PC-3 (cell line): Measurements from ENCODE around the gene MAGI2. TPM values are rescaled to one million over a fixed set of nuclear protein-coding genes. Genes with fewer than 3 reads are reported as not detected.

Source experiments
- ATAC-seq: fragments of 200-7000 bp; cut with Tn5 transposase; 2 replicates; pipeline ENCODE4 v1.9.1; 2020; ENCODE audit warnings: mild to moderate bottlenecking, moderate library complexity
- BruUV-seq: library from RNA; stranded (reverse); fragments of 400-500 nt; replicated peaks from 2 replicates; lab custom pipeline; 2021; lab: Mats Ljungman, UMichigan
- CTCF ChIA-PET: fragments of 300-600 bp; sonication (Branson Sonifier 250); formaldehyde crosslinking; loops from one replicate; lab custom pipeline; 2022; ENCODE audit warnings: antibody characterized with exemption; lab: Charles Lee
- POLR2A ChIA-PET: fragments of 300-600 bp; sonication (Branson Sonifier 250); formaldehyde crosslinking; loops from one replicate; lab custom pipeline; 2022; ENCODE audit warnings: antibody characterized with exemption; ENCODE audit not compliant: unreplicated experiment; lab: Charles Lee
- DNase-seq: peaks from one replicate; pipeline ENCODE4 v3.0.0-alpha.2; 2015
- H2AFZ ChIP-seq: fragments of 300-600 bp; sonication (generic); 2 replicates; pipeline ENCODE4 v1.6.0; 2016; ENCODE audit warnings: antibody characterized with exemption, low read length
- H3F3A ChIP-seq: fragments of 300-600 bp; sonication (generic); one replicate; pipeline ENCODE4 v1.6.0; 2017; ENCODE audit warnings: antibody characterized with exemption, low read length, control low read depth, mild to moderate bottlenecking; ENCODE audit not compliant: unreplicated experiment
- H3K27ac ChIP-seq: fragments of 300-600 bp; sonication (generic); 2 replicates; pipeline ENCODE4 v1.5.1; 2016; ENCODE audit warnings: mild to moderate bottlenecking, low read length
- H3K27me3 ChIP-seq: fragments of 300-600 bp; sonication (generic); 2 replicates; pipeline ENCODE4 v1.6.1; 2016; ENCODE audit warnings: low read length, mixed read lengths
- H3K36me3 ChIP-seq: fragments of 300-600 bp; sonication (generic); 2 replicates; pipeline ENCODE4 v1.6.1; 2016; ENCODE audit warnings: low read depth, mixed run types, low read length, mixed read lengths
- H3K4me1 ChIP-seq: fragments of 300-600 bp; sonication (generic); 2 replicates; pipeline ENCODE4 v1.5.1; 2016; ENCODE audit warnings: low read length; ENCODE audit not compliant: insufficient read depth
- H3K4me2 ChIP-seq: fragments of 300-600 bp; sonication (generic); 2 replicates; pipeline ENCODE4 v1.6.0; 2016; ENCODE audit warnings: low read length
- H3K4me3 ChIP-seq: fragments of 300-600 bp; sonication (generic); 2 replicates; pipeline ENCODE4 v1.5.1; 2016; ENCODE audit warnings: mild to moderate bottlenecking, low read length, mixed read lengths
- H3K79me2 ChIP-seq: fragments of 300-600 bp; sonication (generic); 2 replicates; pipeline ENCODE4 v1.6.1; 2017; ENCODE audit warnings: low read length, mixed read lengths
- H3K9ac ChIP-seq: fragments of 300-600 bp; sonication (generic); 2 replicates; pipeline ENCODE4 v1.6.0; 2016; ENCODE audit warnings: mild to moderate bottlenecking, low read length
- H3K9me2 ChIP-seq: fragments of 300-600 bp; sonication (generic); replicated peaks from 2 replicates; pipeline ENCODE4 v1.6.1; 2016; ENCODE audit warnings: mixed run types, low read length, mixed read lengths
- H3K9me3 ChIP-seq: fragments of 300-600 bp; sonication (generic); 2 replicates; pipeline ENCODE4 v1.6.1; 2016; ENCODE audit warnings: low read length, mixed read lengths
- H4K20me1 ChIP-seq: fragments of 300-600 bp; sonication (generic); 2 replicates; pipeline ENCODE4 v1.6.1; 2016; ENCODE audit warnings: low read length, mixed read lengths
- CTCF ChIP-seq: fragments of 300-600 bp; sonication (generic); conservative IDR thresholded peaks from 2 replicates; pipeline ENCODE4 v1.5.1; 2017; ENCODE audit warnings: antibody characterized with exemption, low read depth, mild to moderate bottlenecking, low read length
- EZH2 ChIP-seq: fragments of 300-600 bp; sonication (generic); IDR thresholded peaks from one replicate; pipeline ENCODE4 v1.6.1; 2017; ENCODE audit warnings: antibody characterized with exemption, mild to moderate bottlenecking, low read length; ENCODE audit not compliant: unreplicated experiment
- EZH2phosphoT487 ChIP-seq: fragments of 300-600 bp; sonication (generic); IDR thresholded peaks from 2 replicates; pipeline ENCODE4 v1.6.1; 2018; ENCODE audit warnings: mild to moderate bottlenecking, antibody characterized with exemption, low read length, borderline replicate concordance
- intact Hi-C: fragments of 100-400 bp; cut with micrococcal nuclease; formaldehyde crosslinking; loops from 2 replicates; pipeline ENCODE4 v1.9.0; 2023
- total RNA-seq: library from RNA; depleted of rRNA; stranded (reverse); fragments of >200 nt; gene quantifications from 2 replicates; pipeline ENCODE4 v1.2.3, GENCODE V29; 2014

The MAGI2 gene
- total RNA-seq, 1 experiment from 2014 or later: not detected

- no peaks in the 10 kb centered on the region for H3K79me2 ChIP-seq
- ChIA-PET POLR2A (no interaction called here), CTCF (no interaction called here)
- H3K9me3 ChIP-seq: no peaks in the 10 kb centered on the region
- ATAC-seq (no peak), DNase-seq (no peak)
- intact Hi-C loops: no loop called here
- BruUV-seq: no TSS peak
- no peak overlapping the region for H3K27ac ChIP-seq
- no peaks in the 10 kb centered on the region for H3K9me2 ChIP-seq
- H3K4me3 ChIP-seq: no peak overlapping the region
- H3K36me3 ChIP-seq: no peaks in the 10 kb centered on the region
- H3K4me2 ChIP-seq: no peak overlapping the region
- H4K20me1 ChIP-seq: no peaks in the 10 kb centered on the region
- no peak overlapping the region for H2AFZ ChIP-seq
- no peak overlapping the region for H3K9ac ChIP-seq
- no peak for TF ChIP-seq EZH2
- no peak for TF ChIP-seq EZH2phosphoT487
- no peak for TF ChIP-seq CTCF
- peaks cover 23% of the 10 kb centered on the region for H3K27me3 ChIP-seq
- no peaks in the 10 kb centered on the region for H3K4me1 ChIP-seq
- H3F3A ChIP-seq: no peaks in the 10 kb centered on the region
Measured at GRCh38 chr7:78072201-78072590, 1381.3 kb downstream of the MAGI2 start.

GRCh38 chr7:78071491-78072200 lies 1381.8 kb downstream of the MAGI2 start:
- Histone ChIP-seq H3K79me2 (no peaks in the 10 kb centered on the region), H4K20me1 (no peaks in the 10 kb centered on the region), H3K4me3 (no peak overlapping the region), H3K9me2 (no peaks in the 10 kb centered on the region), H3K4me2 (no peak overlapping the region), H3K36me3 (no peaks in the 10 kb centered on the region), H2AFZ (no peak overlapping the region), H3K27me3 (peaks cover 23% of the 10 kb centered on the region), H3K27ac (no peak overlapping the region), H3K9ac (no peak overlapping the region), H3F3A (no peaks in the 10 kb centered on the region), H3K4me1 (no peaks in the 10 kb centered on the region), H3K9me3 (no peaks in the 10 kb centered on the region)
- CTCF ChIA-PET: no interaction called here
- BruUV-seq: no TSS peak
- no peak for TF ChIP-seq EZH2phosphoT487
- TF ChIP-seq EZH2: no peak
- no peak for TF ChIP-seq CTCF
- POLR2A ChIA-PET: no interaction called here
- no peak for DNase-seq
- intact Hi-C loops: no loop called here
- ATAC-seq: no peak

- H3K4me3 ChIP-seq: no peak overlapping the region
- no peaks in the 10 kb centered on the region for H3K9me3 ChIP-seq
- BruUV-seq: no TSS peak
- H3K36me3 ChIP-seq: no peaks in the 10 kb centered on the region
- no peaks in the 10 kb centered on the region for H4K20me1 ChIP-seq
- CTCF ChIA-PET: no interaction called here
- no peaks in the 10 kb centered on the region for H3K9me2 ChIP-seq
- H3K27me3 ChIP-seq: no peaks in the 10 kb centered on the region; the same call in 1 of the 2 replicates
- H3K79me2 ChIP-seq: no peaks in the 10 kb centered on the region
- ATAC-seq: no peak
- no peak for DNase-seq
- TF ChIP-seq EZH2 (no peak), CTCF (no peak), EZH2phosphoT487 (no peak)
- H3K27ac ChIP-seq: no peak overlapping the region
- H3F3A ChIP-seq: no peaks in the 10 kb centered on the region
- no peaks in the 10 kb centered on the region for H3K4me1 ChIP-seq
- H3K9ac ChIP-seq: no peak overlapping the region
- no peak overlapping the region for H3K4me2 ChIP-seq
- intact Hi-C loops: no loop called here
- POLR2A ChIA-PET: no interaction called here
- no peak overlapping the region for H2AFZ ChIP-seq
Measured at GRCh38 chr7:78066599-78066998, 1386.9 kb downstream of the MAGI2 start.
